Heart right ventricle (tissue), 16 donors: ENCODE measurements around the gene AGO1. TPM values are rescaled to one million over a fixed set of nuclear protein-coding genes. Genes with fewer than 3 reads are reported as not detected.
"Not testable (repeated sequence)": the region's sequence is repeated elsewhere in the genome, so short reads cannot be mapped to it uniquely, and the experiment has no call there.

ENCODE experiments used
- ATAC-seq, 8 donors: fragments of 200-7000 bp; cut with Tn5 transposase; one replicate each; pipeline ENCODE4 v1.9.1; 2020; ENCODE audit warnings: mild to moderate bottlenecking in 8 of 8, moderate library complexity in 8 of 8, moderate number of reproducible peaks in 1 of 8
- DNase-seq, 2 donors: peaks; one replicate each; pipeline ENCODE4 v3.0.0-alpha.2; 2020
- H3K27ac ChIP-seq, 10 donors: fragments of 200-600 bp; sonication (generic) in 2 of 10; one replicate each; pipeline versions ENCODE4 v1.5.0 to v1.8.0; 2020 to 2022; ENCODE audit warnings: mild to moderate bottlenecking in 3 of 10
- H3K27me3 ChIP-seq, 7 donors: fragments of 200-600 bp; one replicate each; pipeline ENCODE4 v1.8.0; 2021 to 2022; ENCODE audit warnings: mild to moderate bottlenecking in 2 of 7
- H3K36me3 ChIP-seq, 9 donors: fragments of 200-600 bp; sonication (generic) in 1 of 9; one replicate each; pipeline versions ENCODE4 v1.5.0 to v1.8.0; 2020 to 2022; ENCODE audit warnings: mild to moderate bottlenecking in 2 of 9
- H3K4me1 ChIP-seq, 9 donors: fragments of 200-600 bp; sonication (generic) in 1 of 9; one replicate each; pipeline versions ENCODE4 v1.5.0 to v1.8.0; 2020 to 2022; ENCODE audit warnings: mild to moderate bottlenecking in 4 of 9
- H3K4me3 ChIP-seq, 10 donors: fragments of 200-600 bp; sonication (generic) in 2 of 10; one replicate each; pipeline versions ENCODE4 v1.5.0 to v1.8.0; 2020 to 2022; ENCODE audit warnings: mild to moderate bottlenecking in 7 of 10, moderate library complexity in 2 of 10
- H3K9me3 ChIP-seq, 11 donors: fragments of 200-600 bp in 10 of 11; sonication (generic) in 2 of 11; one replicate each; pipeline versions ENCODE4 v1.5.0 to v1.8.0; 2013 to 2022; ENCODE audit warnings: mild to moderate bottlenecking in 2 of 11, control low read depth in 1 of 11, moderate library complexity in 1 of 11
- CTCF ChIP-seq, 9 donors: fragments of 200-600 bp; sonication (generic) in 2 of 9; IDR thresholded peaks; one replicate each; pipeline versions ENCODE4 v1.5.0 to v1.8.0; 2021 to 2022; ENCODE audit warnings: antibody characterized with exemption in 9 of 9, mild to moderate bottlenecking in 5 of 9, moderate library complexity in 1 of 9
- WGBS, 2 donors: extraction: QIAGEN DNeasy Blood & Tissue Kit; methylation state at CpG; one replicate each; pipeline ENCODE4 v1.1.7; 2013; ENCODE audit warnings: inconsistent platforms in 1 of 2; 5-methylcytosine and 5-hydroxymethylcytosine counted together
- intact Hi-C, 10 donors: fragments of 100-400 bp; cut with DNase I; formaldehyde crosslinking; loops; one replicate each; pipeline versions ENCODE4 v1.11.1 to v1.14.2; 2022
- polyA plus RNA-seq, 2 donors: library from polyadenylated mRNA; stranded (reverse); fragments of 200-250 nt; gene quantifications; one replicate each; pipeline ENCODE4 v1.2.3, GENCODE V29; 2013
- total RNA-seq, 10 donors: library from RNA; stranded (reverse); fragmentation: NEBNext Ultra II Directional in 3 of 10; extraction: Animal tissue kit (Norgen Biotek cat#: 25700) in 3 of 10; gene quantifications; one replicate each; pipeline versions ENCODE4 v1.2.1 to v1.2.4, GENCODE V29; 2021 to 2023
- donor health status: Arrhythmogenic right ventricular cardiomyopathy.
- donor health status: ischemic (EF 13 %, LVEDD 7.1; RV severe dilation, severe dysfunction).
- donor health status: healthy with polysubstance abuse.
- donor health status: DM: no; HTN: yes; CAD: no.
- donor health status: DM: no; HTN: no; CAD: no.
- donor health status: ischemic (EF 25% LVEDD 6.9; RV normal size, moderate dysfunction).
- donor health status: ischemic (EF 25% LVEDD 5.7; RV mildly dilated, moderate dysfunction).
- donor health status: healthy.
- donor health status: DM: yes; HTN: yes; CAD: no.
- donor health status: Ischemic cardiomyopathy.
- donor health status: ischemic (EF 35%, LVEDD 5.7; RV mildly dilated, moderate dysfunction).
- donor health status: nonischemic (EF 11% LVEDD 7.7; RV severe dilation, severe dysfunction).
- donor health status: DM: yes; HTN: yes; CAD: no.
- donor health status: PGD.
- donor health status: ischemic (EF 29% LVEDD 5.4; RV normal size, mild dysfunction).
- donor health status: nonischemic (EF 23%, LVEDD 6.1; RV moderate dilation, normal function).

AGO1 gene
- total and polyA plus RNA-seq, 12 donors, result 1.9 to 26.5 (median 21.9) TPM

DNA sequence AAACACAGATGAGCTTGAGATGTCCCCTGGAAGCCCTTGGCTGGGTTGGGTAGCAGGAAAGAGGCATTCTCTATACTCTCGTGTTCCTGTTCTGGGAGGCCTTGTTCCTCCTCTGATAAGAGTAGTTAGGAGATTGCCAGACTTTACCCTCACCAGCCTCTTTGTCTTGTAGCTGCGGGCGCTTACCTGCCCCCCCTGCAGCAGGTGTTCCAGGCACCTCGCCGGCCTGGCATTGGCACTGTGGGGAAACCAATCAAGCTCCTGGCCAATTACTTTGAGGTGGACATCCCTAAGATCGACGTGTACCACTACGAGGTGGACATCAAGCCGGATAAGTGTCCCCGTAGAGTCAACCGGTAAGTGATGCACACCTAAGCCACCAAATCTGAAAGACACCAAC is 5.2 kb downstream of the AGO1 start:
- peaks cover 0 to 52% (median 20%) of the 10 kb centered on the region in 9 donors for H3K36me3 ChIP-seq
- WGBS, 2 donors, result 89 to 91% methylated on average over 11 of the region's 11 CpGs
- DNase-seq (no peak), ATAC-seq (no peak)
- H3K4me1 ChIP-seq, result peaks cover 2 to 56% (median 32%) of the 10 kb centered on the region in 9 donors
- no peak for TF ChIP-seq CTCF (IDR thresholded peaks at IDR 0.05)
- intact Hi-C loops, result loop anchor here in 2 of 10 donors (10.0 kb wide), 1 partner anchor 197 kb away; the partner anchor contains the start of genes ADPRS (in 2 of the 2) and TEKT2 (in 2 of the 2)
- no peak overlapping the region for H3K4me3 ChIP-seq
- no peaks in the 10 kb centered on the region for H3K9me3 ChIP-seq
- no peaks in the 10 kb centered on the region for H3K27me3 ChIP-seq
- H3K27ac ChIP-seq, result no peak overlapping the region

GRCh38 chr1:35888981-35889380 is 6.0 kb downstream of the AGO1 start:
- ATAC-seq, H3K9me3 ChIP-seq, DNase-seq, H3K27ac ChIP-seq, H3K27me3 ChIP-seq, H3K4me3 ChIP-seq: not testable (repeated sequence)
- 62 to 79% methylated on average over 3 of the region's 3 CpGs for WGBS, 2 donors
- intact Hi-C loops, result loop anchor here in 2 of 10 donors (10.0 kb wide), 1 partner anchor 196 kb away; the partner anchor contains the start of genes ADPRS (in 2 of the 2) and TEKT2 (in 2 of the 2)
- peaks cover 2 to 58% (median 37%) of the 10 kb centered on the region in 9 donors for H3K4me1 ChIP-seq
- peaks cover 0 to 59% (median 26%) of the 10 kb centered on the region in 9 donors for H3K36me3 ChIP-seq

DNA sequence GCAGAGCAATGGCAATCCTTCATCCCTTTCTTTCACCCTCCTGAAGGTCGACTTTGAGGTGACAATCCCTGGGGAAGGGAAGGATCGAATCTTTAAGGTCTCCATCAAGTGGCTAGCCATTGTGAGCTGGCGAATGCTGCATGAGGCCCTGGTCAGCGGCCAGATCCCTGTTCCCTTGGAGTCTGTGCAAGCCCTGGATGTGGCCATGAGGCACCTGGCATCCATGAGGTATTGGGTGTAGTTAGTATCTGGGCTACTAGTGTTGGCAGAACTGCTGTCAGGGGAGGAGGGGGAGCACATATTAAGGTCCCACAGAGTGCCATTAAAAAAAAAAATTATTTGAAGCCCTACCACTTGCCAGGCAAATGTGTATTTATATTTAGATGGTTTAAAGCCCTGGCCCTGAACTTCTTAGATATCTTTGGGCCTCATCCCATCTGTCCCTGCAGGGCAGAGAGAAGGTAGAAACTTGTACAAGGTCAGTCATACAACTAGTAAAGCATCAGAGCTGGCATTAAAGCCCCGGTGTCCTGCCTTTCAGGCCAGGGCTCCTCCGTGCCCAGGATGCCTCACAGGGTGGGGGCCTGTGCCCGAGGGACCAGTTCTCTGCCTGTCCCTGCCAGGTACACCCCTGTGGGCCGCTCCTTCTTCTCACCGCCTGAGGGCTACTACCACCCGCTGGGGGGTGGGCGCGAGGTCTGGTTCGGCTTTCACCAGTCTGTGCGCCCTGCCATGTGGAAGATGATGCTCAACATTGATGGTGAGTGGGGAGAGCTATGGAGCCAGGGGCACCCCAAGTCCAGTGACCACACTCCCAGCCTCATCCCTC is 10.3 kb downstream of the AGO1 start:
- ATAC-seq (peak in 6 of 8 donors; percentile 14 to 83 (median 60)), DNase-seq (peak in 1 of 2 donors; percentile 17)
- H3K9me3 ChIP-seq, result no peaks in the 10 kb centered on the region
- H3K36me3 ChIP-seq, result peaks cover 0 to 100% (median 37%) of the 10 kb centered on the region in 9 donors
- 88 to 90% methylated on average over 14 of the region's 14 CpGs for WGBS, 2 donors
- peak overlapping the region in 4 of 10 donors; percentile 12 to 80 (median 36) for H3K27ac ChIP-seq
- H3K27me3 ChIP-seq, result no peaks in the 10 kb centered on the region
- peaks cover 0 to 27% (median 15%) of the 10 kb centered on the region in 9 donors for H3K4me1 ChIP-seq
- TF ChIP-seq CTCF (IDR thresholded peaks at IDR 0.05), result no peak
- no peak overlapping the region for H3K4me3 ChIP-seq
- intact Hi-C loops, result no loop called here

GRCh38 chr1:35894183-35894582 is 11.2 kb downstream of the AGO1 start:
- ATAC-seq (peak; percentile 38 to 92 (median 72)), DNase-seq (peak in 1 of 2 donors; percentile 20)
- Histone ChIP-seq H3K27ac (peak overlapping the region in 4 of 10 donors; percentile 12 to 80 (median 36)), H3K27me3 (no peaks in the 10 kb centered on the region), H3K4me1 (peaks cover 0 to 25% (median 15%) of the 10 kb centered on the region in 9 donors), H3K36me3 (peaks cover 0 to 100% (median 45%) of the 10 kb centered on the region in 9 donors), H3K4me3 (no peak overlapping the region), H3K9me3 (no peaks in the 10 kb centered on the region)
- 61 to 67% methylated on average over 6 of the region's 6 CpGs for WGBS, 2 donors
- TF ChIP-seq CTCF (IDR thresholded peaks at IDR 0.05), result no peak
- intact Hi-C loops, result no loop called here
